Kidney epithelial cell (primary cell): ENCODE results near the gene FOXQ1. TPM values are rescaled to one million over a fixed set of nuclear protein-coding genes. Genes with fewer than 3 reads are reported as not detected.
"Not testable (repeated sequence)": the region's sequence is repeated elsewhere in the genome, so short reads cannot be mapped to it uniquely, and the experiment has no call there.

Experiments used
- DNase-seq: peaks from one replicate; pipeline ENCODE4 v3.0.0-alpha.2; 2010; ENCODE audit warnings: low read depth
- H3K27me3 ChIP-seq: 2 replicates; pipeline ENCODE4 v1.6.0; 2011; ENCODE audit warnings: low read length; ENCODE audit not compliant: control insufficient read depth, insufficient read depth
- H3K36me3 ChIP-seq: 2 replicates; pipeline ENCODE4 v1.5.1; 2011; ENCODE audit warnings: low read length; ENCODE audit not compliant: control insufficient read depth, insufficient read depth
- H3K4me3 ChIP-seq: 2 replicates; pipeline ENCODE4 v1.5.1; 2011; ENCODE audit warnings: low read depth, mild to moderate bottlenecking, control low read depth, low read length
- CTCF ChIP-seq: IDR thresholded peaks from 2 replicates; pipeline ENCODE4 v1.5.1; 2011; ENCODE audit warnings: mild to moderate bottlenecking, moderate library complexity, low read length, control low read depth, inconsistent platforms; ENCODE audit not compliant: insufficient read depth, poor library complexity, severe bottlenecking
- total RNA-seq: library from RNA; depleted of rRNA; stranded (reverse); fragments of >200 nt; gene quantifications from 2 replicates; pipeline ENCODE4 v1.2.3, GENCODE V29; 2015

The FOXQ1 gene
- total RNA-seq, 1 donor from 2014 or later, result 6.9 TPM

DNA sequence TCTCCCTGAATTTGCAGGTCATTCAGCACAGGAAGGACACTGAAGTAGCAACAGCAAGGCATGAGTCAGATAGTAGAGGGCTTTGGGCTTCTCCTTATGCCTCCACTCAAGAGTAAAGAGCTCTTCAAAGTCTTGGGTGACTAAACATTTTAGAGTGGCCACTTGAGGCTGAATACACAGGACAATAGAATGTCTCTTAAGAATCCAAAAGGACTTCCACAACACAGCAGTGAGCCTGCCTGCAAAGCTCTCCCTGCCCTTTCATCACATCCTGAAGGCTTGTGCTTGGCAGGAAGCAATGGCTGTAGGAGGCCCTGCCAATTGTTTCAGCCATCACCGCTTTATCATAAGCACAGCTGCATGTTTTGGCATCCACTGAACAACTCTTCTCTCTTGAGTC, 36.8 kb downstream of the FOXQ1 start:
- TF ChIP-seq CTCF, result no peak
- no peak overlapping the region for H3K4me3 ChIP-seq
- H3K27me3 ChIP-seq, result peaks cover 3% of the 10 kb centered on the region
- no peaks in the 10 kb centered on the region for H3K36me3 ChIP-seq
- DNase-seq, result no peak

DNA sequence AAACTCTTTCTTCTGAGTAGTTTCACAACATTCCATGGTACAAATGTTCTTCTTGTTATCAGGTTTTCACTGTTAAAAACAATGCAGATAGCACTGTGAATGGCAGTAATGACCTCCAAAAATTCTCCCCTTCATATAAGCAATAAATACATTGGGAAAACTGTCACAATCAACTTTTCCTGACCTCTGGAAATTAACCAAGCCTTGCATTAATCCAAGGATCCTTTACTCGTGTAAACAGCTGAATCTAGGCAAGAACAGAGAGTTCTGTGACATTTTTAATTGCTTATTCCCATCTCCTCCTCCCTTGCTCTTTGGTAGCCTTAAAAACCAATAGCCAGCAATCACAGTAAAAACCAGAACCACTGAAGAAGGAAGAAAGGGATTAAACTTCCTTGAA, 37.8 kb downstream of the FOXQ1 start:
- no peaks in the 10 kb centered on the region for H3K36me3 ChIP-seq
- TF ChIP-seq CTCF, result no peak
- H3K4me3 ChIP-seq, result no peak overlapping the region

DNA sequence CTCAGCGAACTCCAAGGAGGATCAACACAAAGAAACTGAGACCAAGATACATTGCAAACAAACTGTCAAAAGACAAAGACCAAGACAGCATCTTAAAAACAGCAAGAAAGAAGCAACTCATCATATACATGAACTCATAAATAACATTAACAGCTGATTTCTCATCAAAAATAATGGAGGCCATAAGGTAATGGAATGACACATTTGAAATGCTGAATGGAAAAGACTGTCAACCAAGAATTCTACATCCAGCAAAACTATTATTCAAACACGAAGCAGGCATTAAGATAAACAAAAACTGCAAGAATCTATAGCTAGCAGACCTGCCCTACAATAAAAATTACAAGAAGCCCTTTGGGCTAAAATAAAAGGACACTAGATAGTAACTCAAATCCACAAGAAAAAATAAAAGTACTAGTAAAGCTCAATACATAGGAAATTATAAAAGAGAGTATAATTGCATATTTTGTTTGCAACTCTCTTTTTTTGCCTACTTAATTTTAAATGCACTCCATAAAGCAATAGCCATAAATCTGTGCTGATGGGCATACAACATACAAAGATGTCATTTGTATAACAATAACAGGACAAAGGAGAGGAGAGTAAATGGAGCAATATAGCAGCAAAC, 39.6 kb downstream of the FOXQ1 start:
- no peak for TF ChIP-seq CTCF
- Histone ChIP-seq H3K4me3 (no peak overlapping the region), H3K27me3 (peaks cover 3% of the 10 kb centered on the region), H3K36me3 (no peaks in the 10 kb centered on the region)
- DNase-seq, result no peak

More for the DNA sequence above, 37.8 kb downstream of the FOXQ1 start:
- H3K27me3 ChIP-seq, result peaks cover 3% of the 10 kb centered on the region
- no peak for DNase-seq

DNA sequence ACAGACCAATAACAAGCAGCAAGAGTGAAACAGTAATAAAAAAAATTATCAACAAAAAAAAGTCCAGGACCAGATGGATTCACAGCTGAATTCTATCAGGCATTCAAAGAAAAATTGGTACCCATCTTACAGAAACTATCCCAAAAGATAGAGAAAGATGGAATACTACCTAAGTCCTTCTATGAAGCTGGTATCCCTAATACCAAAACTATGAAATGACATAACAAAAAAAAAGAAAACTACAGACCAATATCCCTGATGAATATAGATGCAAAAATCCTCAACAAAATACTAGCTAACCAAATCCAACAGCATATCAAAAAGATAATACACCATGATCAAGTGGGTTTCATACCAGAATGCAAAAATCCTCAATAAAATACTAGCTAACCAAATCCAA, 43.2 kb downstream of the FOXQ1 start:
- not testable (repeated sequence) for H3K4me3 ChIP-seq, DNase-seq, H3K27me3 ChIP-seq, H3K36me3 ChIP-seq

DNA sequence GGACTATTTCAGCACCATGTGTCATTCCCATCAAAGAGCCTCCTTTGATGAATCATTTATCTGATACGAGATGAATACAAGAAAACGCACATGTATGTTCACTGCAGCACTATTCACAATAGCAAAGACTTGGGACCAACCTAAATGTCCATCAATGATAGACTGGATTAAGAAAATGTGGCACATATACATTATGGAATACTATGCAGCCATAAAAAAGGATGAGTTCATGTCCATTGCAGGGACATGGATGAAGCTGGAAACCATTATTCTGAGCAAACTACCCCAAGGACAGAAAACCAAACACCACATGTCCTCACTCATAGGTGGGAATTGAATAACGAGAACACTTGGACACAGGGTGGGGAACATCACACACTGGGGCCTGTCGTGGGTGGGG, 49.8 kb downstream of the FOXQ1 start:
- not testable (repeated sequence) for H3K36me3 ChIP-seq, DNase-seq, H3K4me3 ChIP-seq, H3K27me3 ChIP-seq

DNA sequence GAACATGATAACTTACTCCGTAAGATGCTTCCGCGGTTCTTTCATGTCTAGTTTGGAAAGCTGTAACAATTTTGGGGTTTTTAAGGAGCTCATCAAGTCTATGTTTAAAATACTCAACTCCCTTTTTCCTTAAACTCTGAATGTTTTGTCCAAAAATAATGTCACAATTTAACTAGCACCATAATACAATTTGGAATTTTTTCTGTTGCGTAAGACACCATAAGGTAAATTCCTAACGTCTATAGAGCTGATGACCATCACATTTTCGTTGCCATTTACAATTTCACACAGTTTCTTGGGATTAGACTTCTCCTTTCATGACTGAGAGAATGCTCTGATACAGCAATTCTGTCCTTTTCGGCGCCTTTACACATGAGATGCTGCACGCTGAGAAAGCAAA, 50.7 kb downstream of the FOXQ1 start:
- H3K36me3 ChIP-seq, result no peaks in the 10 kb centered on the region
- no peak for TF ChIP-seq CTCF
- H3K4me3 ChIP-seq, result no peak overlapping the region
- DNase-seq, result no peak
- no peaks in the 10 kb centered on the region for H3K27me3 ChIP-seq

GRCh38 chr6:1363298-1363697, 51.4 kb downstream of the FOXQ1 start:
- H3K4me3 ChIP-seq, result no peak overlapping the region
- TF ChIP-seq CTCF, result no peak
- H3K36me3 ChIP-seq, result no peaks in the 10 kb centered on the region
- H3K27me3 ChIP-seq, result no peaks in the 10 kb centered on the region
- no peak for DNase-seq
